Neural cell (in vitro differentiated cells): ENCODE results near the gene MOSPD2.

Experiments
- EP300 ChIP-seq: fragments of 450-650 bp; conservative IDR thresholded peaks from 2 replicates; pipeline ENCODE4 v1.6.1; 2014; ENCODE audit warnings: antibody characterized with exemption, mild to moderate bottlenecking, moderate library complexity; ENCODE audit not compliant: poor library complexity, severe bottlenecking
- EZH2 ChIP-seq: fragments of 200-600, 300-800 bp; shearing (Covaris generic), sonication (generic); IDR thresholded peaks from 2 replicates; pipeline ENCODE4 v1.6.1; 2014; ENCODE audit warnings: antibody characterized with exemption, low read length, borderline replicate concordance, mild to moderate bottlenecking; ENCODE audit not compliant: insufficient read depth, poor library complexity, severe bottlenecking
- POLR2AphosphoS5 ChIP-seq: IDR thresholded peaks from 2 replicates; pipeline ENCODE4 v1.6.1; 2012
- RAD21 ChIP-seq: fragments of 450-650 bp; conservative IDR thresholded peaks from 2 replicates; pipeline ENCODE4 v1.6.1; 2014; ENCODE audit warnings: antibody characterized with exemption, mild to moderate bottlenecking, moderate library complexity
- TAF1 ChIP-seq: IDR thresholded peaks from 2 replicates; pipeline ENCODE4 v1.6.1; 2012; ENCODE audit warnings: low read depth
- TF ChIP-seq, protein P1 (sequence below): fragments of 450-650 bp; IDR thresholded peaks from 2 replicates; pipeline ENCODE4 v1.5.1; 2014; ENCODE audit warnings: antibody characterized with exemption, mild to moderate bottlenecking, moderate library complexity; ENCODE audit not compliant: poor library complexity, severe bottlenecking
- TF ChIP-seq, protein P2 (sequence below): IDR thresholded peaks from 2 replicates; pipeline ENCODE4 v1.6.1; 2012; ENCODE audit warnings: borderline replicate concordance

DNA sequence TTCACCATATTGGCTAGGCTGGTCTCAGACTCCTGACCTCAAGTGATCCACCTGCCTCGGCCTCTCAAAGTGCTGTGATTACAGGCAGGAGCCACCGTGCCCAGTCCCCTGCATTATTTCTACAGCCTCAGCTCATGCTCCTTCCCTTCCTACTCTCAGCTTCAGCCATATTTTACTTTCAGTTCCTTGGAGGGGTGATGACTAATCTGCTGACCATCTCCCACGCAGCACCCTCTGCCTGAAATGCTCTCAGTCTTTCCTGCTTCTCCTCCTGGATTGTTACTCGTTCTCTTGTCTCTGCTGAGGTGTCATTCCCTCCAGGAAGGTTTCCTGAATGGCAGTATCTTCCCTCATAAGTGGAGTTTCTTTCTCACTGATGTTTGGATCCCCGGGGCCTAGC is 63.3 kb downstream of the MOSPD2 start:
- TF ChIP-seq, protein P1, sequence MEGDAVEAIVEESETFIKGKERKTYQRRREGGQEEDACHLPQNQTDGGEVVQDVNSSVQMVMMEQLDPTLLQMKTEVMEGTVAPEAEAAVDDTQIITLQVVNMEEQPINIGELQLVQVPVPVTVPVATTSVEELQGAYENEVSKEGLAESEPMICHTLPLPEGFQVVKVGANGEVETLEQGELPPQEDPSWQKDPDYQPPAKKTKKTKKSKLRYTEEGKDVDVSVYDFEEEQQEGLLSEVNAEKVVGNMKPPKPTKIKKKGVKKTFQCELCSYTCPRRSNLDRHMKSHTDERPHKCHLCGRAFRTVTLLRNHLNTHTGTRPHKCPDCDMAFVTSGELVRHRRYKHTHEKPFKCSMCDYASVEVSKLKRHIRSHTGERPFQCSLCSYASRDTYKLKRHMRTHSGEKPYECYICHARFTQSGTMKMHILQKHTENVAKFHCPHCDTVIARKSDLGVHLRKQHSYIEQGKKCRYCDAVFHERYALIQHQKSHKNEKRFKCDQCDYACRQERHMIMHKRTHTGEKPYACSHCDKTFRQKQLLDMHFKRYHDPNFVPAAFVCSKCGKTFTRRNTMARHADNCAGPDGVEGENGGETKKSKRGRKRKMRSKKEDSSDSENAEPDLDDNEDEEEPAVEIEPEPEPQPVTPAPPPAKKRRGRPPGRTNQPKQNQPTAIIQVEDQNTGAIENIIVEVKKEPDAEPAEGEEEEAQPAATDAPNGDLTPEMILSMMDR = no peak
- TF ChIP-seq POLR2AphosphoS5 (no peak), TAF1 (no peak), EP300 (no peak), EZH2 (no peak), RAD21 (no peak)
- TF ChIP-seq, protein P2, sequence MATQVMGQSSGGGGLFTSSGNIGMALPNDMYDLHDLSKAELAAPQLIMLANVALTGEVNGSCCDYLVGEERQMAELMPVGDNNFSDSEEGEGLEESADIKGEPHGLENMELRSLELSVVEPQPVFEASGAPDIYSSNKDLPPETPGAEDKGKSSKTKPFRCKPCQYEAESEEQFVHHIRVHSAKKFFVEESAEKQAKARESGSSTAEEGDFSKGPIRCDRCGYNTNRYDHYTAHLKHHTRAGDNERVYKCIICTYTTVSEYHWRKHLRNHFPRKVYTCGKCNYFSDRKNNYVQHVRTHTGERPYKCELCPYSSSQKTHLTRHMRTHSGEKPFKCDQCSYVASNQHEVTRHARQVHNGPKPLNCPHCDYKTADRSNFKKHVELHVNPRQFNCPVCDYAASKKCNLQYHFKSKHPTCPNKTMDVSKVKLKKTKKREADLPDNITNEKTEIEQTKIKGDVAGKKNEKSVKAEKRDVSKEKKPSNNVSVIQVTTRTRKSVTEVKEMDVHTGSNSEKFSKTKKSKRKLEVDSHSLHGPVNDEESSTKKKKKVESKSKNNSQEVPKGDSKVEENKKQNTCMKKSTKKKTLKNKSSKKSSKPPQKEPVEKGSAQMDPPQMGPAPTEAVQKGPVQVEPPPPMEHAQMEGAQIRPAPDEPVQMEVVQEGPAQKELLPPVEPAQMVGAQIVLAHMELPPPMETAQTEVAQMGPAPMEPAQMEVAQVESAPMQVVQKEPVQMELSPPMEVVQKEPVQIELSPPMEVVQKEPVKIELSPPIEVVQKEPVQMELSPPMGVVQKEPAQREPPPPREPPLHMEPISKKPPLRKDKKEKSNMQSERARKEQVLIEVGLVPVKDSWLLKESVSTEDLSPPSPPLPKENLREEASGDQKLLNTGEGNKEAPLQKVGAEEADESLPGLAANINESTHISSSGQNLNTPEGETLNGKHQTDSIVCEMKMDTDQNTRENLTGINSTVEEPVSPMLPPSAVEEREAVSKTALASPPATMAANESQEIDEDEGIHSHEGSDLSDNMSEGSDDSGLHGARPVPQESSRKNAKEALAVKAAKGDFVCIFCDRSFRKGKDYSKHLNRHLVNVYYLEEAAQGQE = no peak
